Stimulated activated naive CD4-positive, alpha-beta T cell (primary cell): Measurements from ENCODE around the gene CAP2.

Experiments used
- DNase-seq, 6 experiments: peaks; one replicate each; lab custom pipeline; 2025; lab: John Stamatoyannopoulos, UW

Gene CAP2

GRCh38 chr6:17474289-17474688, 80.9 kb downstream of the CAP2 start:
- DNase-seq = no peak

DNA sequence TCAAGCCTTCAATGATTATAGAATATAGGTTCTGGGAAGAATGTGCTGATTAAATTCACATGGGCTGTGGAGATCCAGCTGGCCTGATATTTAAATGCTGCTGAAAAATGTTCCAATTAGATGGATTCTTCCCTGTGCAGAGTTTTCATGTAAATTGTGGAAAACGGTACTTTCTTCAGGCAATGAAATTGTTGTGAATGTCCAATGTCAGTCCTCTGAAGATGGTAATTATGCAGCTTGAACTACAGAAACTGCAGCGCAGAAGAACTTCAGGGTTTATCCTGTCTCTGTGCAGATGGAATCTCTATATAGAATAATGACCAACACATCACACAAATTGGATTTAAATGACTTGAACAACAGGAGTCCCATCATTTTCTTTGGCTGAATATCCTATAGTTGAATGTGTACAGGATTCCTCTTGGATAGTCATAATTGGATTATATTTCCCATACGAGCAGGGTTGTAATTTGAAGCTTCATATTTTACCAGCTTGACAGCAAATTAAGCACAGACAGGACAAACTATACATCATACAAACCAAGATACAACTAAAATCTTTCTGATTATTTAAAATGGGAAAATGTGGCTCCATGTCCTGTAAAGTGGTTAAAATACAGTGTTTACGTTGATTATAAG, 82.3 kb downstream of the CAP2 start:
- DNase-seq = no peak

DNA sequence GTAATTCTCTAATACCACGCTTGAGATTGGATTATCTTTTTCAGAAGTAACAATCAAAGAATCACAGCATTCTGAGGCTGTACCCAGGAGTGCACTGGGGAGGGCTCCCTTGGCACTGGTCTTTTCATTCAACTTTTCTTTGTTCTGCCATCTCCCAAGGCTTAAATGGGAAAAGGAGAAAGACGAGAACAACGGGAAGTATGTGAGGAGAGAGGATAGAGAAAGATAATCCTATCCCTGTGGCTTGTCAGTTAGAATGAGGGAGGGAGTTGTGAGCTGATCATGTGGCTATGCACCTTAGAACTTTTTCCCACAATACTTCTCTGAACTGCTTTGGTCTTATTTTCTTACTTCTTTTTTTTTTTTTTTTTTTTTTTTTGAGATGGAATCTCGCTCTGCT, 83.1 kb downstream of the CAP2 start:
- DNase-seq = no peak

DNA sequence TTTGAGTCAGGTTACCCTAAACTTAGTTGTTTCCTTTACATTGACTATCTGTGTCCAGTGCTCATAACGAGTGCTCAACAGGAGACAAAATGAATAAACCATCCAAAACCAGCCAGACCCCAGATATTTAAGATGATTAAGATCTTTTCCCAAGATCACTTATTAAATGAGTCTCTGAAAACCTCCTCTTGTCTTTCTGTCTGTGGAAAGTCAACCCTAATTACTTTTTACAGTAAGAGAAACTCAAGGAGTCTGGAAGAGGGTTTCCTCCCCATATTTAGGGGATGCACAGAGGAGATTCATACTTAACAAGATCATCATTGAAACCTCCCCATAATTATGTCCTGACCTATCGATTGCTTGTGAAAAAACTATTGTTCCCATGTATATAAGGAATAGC, 84.0 kb downstream of the CAP2 start:
- DNase-seq = no peak

GRCh38 chr6:17478223-17478907, 85.0 kb downstream of the CAP2 start:
- no peak for DNase-seq

GRCh38 chr6:17478946-17479345, 85.6 kb downstream of the CAP2 start:
- DNase-seq = no peak

DNA sequence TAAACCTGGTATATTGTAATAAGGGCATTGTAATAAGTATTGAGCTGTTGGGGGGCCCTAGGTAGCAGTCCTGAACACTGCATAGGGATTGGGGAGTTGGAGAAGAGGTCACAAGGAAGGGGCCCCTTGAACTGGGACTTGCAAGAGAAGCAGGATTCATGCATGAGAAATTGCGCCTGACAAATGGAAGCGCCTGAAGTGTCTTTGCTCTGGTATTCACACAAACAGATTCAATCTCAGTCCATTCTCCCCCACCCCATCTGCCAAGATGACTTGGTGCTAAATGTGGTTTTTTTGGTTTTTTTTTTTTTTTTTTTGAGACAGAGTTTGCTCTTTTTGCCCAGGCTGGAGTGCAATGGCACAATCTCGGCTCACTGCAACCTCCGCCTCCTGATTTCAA, 87.1 kb downstream of the CAP2 start:
- no peak for DNase-seq

DNA sequence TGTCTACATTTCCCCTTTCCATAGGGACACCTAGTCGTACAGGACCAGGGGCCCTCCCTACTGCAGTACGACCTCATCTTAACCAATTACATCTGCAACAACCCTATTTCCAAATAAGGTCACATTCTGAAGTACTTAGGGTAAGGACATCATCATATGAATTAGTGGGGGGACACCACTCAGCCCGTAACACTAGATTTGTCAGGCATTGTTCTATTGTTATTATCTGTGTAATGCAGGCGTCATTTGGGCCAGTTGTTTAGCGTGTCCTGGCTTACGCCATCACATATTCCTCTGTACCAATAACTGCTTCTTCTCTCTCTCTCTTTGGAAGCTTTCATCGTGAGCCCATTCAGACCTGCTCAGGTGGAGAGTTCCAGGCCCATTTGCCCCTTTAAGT, 89.3 kb downstream of the CAP2 start:
- DNase-seq = no peak

DNA sequence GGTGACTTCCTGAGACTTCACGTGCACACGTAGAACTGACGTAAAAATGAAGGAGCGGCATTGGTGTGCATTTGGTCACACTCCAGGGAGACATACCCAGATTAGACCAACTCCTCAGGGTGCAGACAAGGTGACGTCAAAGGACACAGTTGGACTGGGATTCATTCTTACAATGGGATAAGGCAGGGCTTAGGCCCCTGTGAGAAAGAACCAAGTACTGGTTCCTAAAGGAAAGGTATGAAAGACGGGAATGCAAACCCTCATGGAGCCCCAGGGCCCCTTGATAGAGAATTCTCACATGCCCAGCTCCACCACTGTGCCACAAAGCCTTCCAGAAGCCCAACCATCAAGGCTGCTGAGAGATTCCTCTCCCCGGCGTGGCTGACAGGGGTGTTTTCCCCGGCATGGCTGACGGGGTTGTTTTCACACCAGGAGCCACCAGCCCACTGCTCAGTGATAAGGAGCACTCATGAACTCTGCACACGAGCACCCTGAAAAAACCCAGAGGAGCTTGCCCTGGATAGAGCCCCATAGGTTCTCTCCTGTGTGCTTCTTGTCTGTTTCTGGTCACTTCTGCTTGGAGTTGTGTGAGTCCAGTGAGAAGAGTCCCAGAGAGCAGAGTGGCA, 90.1 kb downstream of the CAP2 start:
- DNase-seq = no peak

GRCh38 chr6:17484201-17484849, 90.9 kb downstream of the CAP2 start:
- no peak for DNase-seq

DNA sequence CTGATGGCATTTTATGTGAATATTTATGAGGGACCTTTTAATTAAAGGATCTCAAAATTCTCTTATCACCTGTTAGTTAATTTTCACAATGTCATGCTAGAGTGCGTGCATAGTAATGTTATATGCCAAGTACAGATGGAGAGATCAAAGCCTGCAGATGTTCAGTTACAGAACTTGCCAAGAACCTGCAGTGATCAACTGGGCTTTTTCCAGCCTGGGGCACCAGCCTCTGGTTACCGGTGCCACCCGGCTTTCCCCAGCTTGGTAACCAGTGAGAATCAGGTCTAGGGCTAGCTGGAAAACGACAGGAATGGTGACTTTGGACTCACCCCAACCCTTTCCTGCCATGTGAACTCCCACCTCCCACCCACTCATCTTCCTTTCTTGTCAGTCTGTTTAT, 91.8 kb downstream of the CAP2 start:
- no peak for DNase-seq

DNA sequence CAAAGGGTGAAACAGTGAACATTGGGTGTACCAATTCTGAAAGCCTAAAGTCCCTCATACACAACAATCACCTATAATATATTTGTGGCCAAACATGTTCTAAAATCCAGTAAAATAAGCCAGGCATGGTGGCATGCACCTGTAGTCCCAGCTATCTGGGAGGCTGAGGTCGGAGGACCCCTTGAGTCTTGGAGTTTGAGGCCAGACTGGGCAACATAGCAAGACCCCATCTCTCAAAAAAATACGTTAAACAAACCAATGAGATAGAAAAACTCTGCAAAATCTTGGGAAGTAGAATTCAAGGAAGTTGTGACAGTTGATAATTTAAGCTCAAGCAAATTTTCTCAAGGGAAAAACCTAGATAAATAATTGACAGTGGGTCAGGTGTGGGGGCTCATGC, 92.6 kb downstream of the CAP2 start:
- no peak for DNase-seq

GRCh38 chr6:17486680-17487079, 93.3 kb downstream of the CAP2 start:
- no peak for DNase-seq

GRCh38 chr6:17490724-17491123, 97.3 kb downstream of the CAP2 start:
- no peak for DNase-seq

GRCh38 chr6:17491416-17492142, 98.2 kb downstream of the CAP2 start:
- no peak for DNase-seq

DNA sequence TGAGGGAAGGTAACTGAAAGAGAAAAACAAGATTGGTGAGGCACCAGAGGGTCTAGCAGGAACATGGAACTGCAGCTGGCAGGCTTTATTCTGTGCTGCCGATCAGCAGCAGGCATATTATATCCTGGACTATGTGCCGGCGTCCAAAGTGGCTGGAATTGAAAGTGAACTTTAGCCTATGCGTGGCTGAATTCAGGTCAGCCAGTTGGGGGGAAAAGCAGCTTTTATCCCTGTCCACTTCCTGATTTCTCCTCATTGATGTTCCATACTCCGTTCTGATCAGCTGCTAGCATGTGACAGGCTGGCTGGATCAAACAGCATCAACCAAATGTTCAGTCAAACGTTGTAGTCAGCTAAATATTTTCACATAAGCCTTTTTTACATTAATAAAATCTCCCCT, 99.0 kb downstream of the CAP2 start:
- DNase-seq = no peak

- no peak for DNase-seq
Observed at GRCh38 chr6:17493286-17493685, 99.9 kb downstream of the CAP2 start.

DNA sequence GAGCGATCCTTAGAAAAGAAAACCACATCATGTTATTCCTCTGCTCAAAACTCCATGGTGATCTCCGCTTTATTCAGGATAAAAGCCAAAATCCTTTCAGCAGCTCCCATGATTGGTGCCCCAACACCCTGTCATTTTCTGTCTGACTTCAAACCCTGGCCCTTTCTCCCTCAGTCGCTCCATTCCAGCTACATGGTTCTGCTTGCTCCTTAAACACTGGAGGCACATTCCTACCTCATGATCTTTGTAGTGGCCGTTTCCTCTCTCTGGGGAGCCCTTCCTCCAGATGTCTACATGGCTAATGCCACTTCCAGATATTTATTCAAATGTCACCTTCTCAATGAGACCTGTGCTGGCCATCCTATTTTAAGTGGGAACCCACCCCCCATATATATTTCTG, 100.8 kb downstream of the CAP2 start:
- no peak for DNase-seq

DNA sequence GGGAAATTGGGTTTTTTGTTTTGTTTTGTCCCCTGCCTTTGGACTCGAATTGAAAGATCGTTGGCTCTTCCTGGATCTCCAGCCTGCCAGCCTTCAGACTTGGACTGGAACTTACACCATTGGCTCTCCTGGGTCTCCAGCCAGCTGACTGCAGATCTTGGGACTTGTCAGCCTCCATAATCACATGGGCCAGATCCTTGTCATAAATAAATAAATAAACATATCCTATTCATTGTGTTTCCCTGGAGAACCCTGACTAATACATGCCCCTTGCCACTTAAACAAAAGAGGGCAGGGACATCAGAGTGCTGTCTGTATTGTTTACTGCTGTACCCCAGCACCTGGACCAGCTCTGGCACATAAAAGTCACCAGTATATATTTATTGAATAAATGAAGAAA, 101.5 kb downstream of the CAP2 start:
- DNase-seq = no peak

DNA sequence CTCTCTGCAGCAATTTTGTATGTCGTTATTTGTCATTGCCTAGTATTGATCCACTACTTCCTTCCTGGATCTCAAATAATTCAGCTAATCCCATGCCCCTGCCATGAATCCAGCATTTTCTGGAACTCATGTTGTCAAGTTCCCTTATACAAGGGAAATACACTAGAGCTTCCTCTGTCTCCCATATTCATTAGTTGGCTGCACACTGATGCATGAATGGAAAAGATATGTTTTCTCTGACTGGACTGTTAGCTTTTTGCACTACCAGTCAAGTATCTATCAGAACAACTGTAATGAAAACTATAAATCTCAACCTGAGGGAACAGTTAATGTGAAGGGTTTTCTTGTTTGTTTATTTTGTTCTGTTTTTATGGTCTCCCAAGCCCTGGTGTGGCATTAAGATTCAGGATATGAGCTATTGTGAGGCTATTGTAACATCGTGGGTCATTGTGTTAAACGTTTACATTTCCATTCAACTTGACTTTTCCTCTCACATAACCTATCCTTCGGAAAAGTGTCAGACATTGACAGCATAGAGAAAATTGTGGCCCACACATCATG, 104.2 kb downstream of the CAP2 start:
- no peak for DNase-seq

DNA sequence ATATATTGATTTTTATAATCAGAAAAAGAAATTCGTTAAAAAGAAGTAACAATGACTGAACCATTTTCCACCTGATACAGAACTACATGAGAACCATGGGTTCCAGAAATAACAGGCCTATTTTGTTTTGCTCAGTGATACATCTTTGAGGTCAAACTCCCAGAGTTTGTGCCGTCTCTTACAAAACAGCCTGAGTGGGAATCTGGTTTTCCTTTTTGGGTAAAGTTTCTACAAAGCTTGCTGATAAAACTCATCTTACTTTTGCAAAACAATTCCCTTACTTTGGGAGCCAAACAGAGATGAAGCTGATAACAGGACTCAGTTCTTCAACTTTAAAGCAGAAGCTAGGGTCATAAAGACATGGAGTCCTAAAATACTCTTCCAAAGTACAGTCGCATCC, 108.0 kb downstream of the CAP2 start:
- no peak for DNase-seq
